Activated effector memory CD4-positive, alpha-beta T cell treated with Interleukin-2 at 50 U/mL for 16 hours (primary cell): ENCODE data around the gene GRID2.
"Not testable (repeated sequence)": the region's sequence is repeated elsewhere in the genome, so short reads cannot be mapped to it uniquely, and the experiment has no call there.

Experiments
- DNase-seq: peaks from one replicate; pipeline ENCODE4 v3.0.0-alpha.2; 2020

GRID2 gene

DNA sequence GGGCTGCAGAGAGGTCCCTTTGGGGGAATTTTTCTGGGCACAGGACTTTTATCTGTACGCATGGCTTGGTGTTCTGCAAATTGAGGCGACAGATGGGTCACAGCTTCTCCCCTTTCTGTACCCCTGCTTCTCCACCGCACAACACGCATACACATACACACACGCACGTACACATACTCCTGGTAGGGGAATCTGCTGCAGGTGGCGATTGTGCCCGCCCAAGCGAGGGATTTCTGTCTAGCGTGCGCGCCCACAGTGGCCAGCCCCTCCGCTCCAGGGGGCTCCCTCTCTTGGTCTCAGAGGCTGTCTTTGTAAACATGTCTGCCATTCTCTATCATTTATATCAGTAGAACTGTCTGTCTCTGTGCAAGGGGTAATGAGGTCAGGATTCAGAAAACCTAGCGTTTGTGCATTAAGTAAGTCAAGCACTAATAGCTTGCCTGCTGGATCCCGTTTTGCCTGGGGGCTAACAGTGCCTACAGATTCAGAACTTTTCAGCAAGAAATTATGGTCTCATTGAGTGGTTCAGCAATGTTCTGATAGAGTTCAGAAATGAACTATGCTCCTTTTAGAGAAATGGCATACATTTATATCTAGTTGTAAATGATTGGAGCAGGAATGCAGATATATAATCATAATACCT lies 2.2 kb downstream of the GRID2 start:
- DNase-seq, result no peak

DNA sequence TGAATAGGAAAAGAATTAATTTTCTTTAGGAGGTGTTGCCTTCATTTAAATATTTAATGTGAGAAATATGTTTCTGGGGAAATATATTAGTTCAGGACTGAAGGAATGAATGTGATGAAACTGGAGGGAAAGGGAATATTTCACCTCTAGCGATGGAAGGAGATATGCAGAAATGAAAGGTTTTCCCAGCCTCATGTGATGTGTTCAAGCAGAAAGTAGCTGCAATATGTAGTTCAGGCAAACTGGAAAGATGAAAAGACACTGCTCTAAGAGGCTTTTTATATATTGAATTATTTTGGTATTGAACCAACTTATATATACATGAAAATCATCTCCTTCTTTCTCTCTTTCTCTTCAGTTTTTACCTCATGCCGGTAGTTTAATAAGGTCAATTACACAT lies 3.4 kb downstream of the GRID2 start:
- DNase-seq, result no peak

DNA sequence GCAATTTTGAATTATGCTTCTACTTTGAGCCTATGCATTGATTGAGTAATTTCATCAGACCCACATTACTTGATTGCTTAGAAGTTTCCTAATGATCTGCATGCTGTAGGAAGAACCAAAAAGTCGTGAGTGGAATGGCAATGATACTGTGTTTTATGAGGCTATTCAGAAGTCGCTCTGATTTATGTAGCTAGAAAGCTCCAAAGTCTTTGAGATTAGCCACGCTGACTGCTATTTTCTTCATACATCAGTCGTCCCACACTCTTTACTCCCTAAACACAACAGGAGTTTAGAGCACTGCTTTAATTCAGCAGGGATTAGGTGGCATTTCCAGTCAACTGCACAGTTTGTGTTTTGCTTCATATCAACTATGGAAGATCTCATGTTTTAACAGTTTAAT lies 4.1 kb downstream of the GRID2 start:
- no peak for DNase-seq

DNA sequence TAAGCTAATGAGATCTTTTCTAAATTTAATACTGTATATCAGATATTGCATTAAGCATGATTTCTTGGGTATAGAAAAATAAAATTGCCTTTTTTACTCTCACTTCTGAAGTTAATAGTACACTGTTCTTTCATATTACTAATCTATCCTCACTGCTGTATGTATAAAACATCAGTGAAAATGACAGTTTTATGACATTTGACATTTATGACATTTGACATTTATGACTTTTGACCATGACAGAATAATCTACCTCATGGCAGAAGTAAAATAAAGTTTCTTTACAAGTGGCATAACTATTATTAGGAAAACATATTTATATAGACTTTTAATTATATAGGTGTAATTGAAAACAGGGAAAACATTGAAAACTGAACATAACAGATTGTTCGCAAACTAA lies 13.3 kb downstream of the GRID2 start:
- no peak for DNase-seq

DNA sequence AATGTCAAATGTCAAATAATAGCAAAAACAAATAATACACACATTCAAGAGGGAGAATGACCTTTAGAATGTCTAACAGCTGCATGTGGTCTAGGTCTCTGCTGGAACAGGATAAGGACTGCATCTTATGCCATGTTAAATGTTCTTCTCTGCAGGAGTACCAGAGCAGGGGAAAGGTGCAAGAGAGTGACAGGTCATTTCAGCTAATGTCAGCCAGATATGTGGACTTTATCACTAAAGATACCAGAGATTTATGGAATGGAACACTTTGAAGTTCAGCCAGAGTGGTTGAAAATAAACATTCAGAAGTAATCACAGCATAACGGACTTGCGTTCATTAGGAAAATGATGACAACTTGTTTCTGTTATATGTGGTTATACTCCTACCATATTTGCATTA lies 24.3 kb downstream of the GRID2 start:
- DNase-seq, result no peak

DNA sequence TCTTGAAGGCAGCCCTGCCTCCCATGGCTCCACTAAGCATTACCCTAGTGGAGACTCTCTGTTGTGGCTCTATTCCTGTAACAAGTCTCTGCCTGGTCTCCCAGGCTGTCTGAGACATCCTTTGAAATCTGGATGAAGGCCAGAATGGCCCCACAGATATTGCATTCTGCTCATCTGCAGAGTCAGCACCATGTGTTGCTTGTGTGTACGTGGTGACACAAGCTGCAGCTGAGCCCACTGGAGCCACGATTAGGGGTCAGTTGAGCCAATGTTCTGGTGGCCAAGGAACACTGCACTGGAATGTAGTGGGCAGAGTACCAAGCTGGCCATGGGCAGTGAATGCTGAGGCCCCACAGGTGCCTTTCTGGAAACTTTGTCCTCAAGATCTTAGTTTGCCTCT lies 29.2 kb downstream of the GRID2 start:
- DNase-seq, result no peak

DNA sequence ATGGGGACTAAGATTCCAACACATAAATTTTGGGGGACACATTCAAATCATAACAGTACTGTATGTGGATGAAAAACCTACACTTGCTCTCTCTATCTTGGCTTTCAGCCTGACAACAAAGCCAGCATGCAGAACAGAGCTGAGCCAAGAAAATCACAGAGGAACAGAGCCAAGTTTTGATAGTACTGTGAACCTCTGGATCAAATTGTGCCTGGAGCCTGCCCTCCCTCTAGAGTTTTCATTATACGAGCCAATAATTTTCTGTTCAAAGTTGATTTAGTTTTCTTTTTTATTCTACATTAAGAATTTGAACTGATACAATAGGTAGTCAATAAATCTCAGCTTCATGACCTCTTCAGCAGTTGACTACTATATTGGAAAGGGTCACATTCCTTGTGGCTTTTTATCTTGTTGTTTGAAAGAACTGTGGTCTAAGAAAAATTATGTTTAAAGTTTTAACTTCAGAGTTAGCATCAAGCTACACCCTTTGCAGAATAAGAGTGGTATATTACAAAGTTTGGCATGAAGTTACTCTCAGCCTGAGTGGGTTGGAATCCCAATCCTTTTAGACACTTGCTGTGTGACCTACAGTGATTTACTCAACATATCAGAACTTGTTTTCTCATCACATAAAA lies 31.1 kb downstream of the GRID2 start:
- DNase-seq, result no peak

DNA sequence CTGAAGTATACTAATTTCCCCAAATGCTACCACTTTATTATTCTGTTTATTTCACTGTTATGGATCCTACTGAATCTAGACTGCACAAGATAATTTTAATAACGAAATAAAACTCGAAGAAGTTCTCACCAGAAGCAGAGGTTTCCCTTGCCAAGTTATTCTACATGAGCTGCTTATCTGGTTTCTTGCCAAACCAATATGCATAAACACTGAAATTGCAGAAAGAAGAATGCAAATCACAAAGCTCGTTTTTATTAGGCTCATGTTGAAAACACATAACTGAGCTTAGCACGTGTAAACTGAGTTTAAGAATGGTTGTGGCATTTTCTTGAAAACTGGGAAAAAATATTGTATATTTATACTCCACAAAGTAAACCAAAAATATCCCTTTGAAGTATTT lies 35.9 kb downstream of the GRID2 start:
- DNase-seq, result no peak

DNA sequence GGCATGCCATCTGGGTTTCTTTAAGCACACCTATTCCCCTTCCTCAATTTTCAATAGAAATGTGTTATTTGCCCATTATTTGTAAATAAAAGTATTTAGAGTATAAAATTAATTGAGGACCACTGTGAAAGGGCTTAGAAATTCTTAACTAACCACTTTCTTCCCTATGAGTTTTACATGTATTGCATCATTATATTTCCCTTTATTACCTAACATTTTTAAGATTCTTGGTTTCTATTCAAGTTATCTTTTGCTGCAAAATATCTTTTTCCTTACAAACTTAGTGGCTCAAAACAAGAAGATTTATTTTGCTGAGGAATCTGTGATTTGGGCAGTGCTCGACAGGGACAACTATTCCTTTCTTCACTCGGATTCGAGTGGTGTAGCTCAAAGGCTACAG lies 40.5 kb downstream of the GRID2 start:
- DNase-seq, result no peak

DNA sequence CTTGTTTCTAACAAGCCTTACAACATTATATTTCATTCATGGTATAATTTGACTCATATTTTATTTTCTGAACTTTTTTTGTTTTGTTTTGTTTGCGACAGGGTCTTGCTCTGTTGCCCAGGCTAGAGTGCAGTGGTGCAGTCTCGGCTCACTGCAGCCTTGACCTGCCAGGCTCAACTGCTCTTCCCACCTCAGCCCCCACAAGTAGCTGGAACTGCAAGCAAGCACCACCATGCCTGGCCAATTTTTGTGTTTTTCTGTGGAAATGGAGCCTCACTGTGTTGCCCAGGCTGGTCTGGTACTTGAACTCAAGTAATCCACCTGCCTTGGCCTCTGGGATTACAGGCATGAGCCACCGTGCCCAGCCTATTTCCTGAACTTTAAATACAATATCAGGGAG lies 42.5 kb downstream of the GRID2 start:
- DNase-seq, result no peak

DNA sequence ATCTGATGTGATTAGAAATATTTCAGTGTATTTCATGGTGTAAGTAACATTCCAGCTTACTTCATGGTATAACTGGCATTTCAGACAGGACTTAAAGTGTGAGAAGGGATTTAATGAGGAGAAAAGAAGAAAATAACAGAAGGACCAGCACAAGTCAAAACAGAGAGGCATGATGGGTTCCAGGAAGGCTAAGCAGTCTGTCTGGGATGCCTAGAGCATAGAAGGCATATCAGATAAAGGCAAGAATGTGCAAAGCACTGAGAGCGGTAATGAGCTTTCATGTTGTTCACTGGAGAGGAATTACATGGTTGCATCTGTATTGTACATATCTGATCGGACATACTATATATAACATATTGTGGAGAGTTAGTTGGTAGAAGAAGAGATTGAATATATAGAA lies 54.2 kb downstream of the GRID2 start:
- DNase-seq, result no peak

DNA sequence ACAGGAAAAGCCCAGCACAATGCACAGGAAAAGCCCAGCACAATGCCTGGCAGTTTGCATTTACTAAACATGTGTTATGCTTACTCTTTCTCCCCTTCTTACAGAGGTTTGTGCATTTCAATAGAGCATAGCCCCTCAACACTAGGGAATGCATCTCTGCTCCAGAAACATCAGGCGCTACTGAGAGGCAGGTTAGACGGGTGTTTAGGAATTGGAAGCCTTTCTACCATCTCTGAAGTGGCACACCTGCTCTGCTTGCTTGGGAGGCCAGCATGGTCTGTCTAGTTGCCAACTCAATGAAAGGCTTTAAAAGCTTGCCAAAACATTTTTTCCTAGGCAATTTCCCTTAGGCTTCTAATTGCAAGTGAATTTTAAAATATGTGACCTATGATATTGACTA lies 55.7 kb downstream of the GRID2 start:
- no peak for DNase-seq

DNA sequence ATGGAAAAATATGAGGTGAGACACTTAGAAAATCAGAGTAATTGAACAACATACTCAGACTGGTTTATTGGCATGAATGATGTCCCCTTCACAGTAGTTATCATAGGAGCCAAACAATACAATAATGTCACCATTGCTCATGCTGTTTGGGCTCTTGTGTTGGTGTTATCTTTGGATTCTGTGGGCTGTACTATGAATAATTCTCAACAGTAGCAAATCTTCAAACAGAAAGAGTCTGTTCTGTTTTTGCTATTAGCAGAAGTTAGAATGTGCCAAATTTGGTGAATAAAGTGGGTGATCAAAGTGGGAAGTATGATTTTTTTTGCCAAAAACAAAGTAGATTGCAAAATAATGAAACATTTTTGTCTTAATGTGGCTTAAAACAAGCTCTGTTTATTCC lies 58.3 kb downstream of the GRID2 start:
- no peak for DNase-seq

DNA sequence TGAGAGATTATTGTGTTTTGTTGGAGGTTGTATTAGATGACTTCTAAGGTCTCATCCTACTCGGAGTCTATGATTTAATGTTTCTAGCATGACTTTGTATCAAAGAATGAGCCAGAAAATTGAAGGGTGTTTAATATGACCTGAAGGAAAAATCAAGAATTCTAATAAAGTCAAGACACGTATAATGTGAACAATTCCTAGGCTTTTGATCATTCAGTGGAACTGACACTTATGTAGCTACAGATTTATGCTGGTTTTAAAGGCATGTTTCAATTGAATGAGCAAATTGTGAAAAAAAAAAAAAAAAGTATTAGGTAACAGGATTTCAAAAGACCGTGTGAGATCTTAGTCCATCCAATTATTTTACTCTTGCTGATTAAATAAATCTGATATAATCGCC lies 64.9 kb downstream of the GRID2 start:
- DNase-seq, result no peak

DNA sequence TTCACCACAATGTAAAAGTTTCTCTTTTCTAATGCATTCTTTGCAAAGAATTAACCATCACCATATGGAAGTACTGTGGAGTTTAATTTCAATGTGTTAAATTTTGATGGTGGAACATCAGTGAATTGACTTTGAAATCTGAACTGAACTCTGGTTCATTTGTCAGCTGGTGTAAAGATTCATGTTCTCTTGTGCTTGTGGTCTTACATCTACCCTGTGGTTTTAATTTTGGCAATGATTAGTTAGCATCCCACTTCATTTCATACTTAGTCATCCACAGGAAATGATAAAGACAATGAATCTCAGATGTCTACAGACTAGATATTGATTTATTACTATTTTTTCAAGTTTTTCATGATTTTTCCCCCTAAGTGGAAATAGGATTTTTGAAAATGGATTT lies 77.8 kb downstream of the GRID2 start:
- DNase-seq, result no peak

DNA sequence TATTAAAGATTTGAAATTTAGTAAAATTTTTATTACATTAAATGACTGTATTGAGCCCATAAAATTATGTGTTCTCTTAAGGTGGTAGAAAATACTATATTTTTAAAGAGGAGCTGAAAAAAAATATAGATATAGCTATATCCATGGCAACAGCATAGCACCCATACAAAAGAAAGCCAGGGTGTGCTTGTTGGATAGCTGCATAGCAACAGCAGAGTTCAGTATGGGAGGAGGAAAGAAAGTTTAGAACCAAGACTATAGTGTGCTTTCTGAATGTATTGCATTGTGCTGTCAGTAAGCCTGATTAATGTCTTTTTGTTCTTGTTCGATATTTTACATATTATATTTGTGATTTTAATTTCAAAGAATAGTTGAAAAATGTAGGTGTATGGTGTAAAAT lies 78.4 kb downstream of the GRID2 start:
- DNase-seq, result no peak

DNA sequence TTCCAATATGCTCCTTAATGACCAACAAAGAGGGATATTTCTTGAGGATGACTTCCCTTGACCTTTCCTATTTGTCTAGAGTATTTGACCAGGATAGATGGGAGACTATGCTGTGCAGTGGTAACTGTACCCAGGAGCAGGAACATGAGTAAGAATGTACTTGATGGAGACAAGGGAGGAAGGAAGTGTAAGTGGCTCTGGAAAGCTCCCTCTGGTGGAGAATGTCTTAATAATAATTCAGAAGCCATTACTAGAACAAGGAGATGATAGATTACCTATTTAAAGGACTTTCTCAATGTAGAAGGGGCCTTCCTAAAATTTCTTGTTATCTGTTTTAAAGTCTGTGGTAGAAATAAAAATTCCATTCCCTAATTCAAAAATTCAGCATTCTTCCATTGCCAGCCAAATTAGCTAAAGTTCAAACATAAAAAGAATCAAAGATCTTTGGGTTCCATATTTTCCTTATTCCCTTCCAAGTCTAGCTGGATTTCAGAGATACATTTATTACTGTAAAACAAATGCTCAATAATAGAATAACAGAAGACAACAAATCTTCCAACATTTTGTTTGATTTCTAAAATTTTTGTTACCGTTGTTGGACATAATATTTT lies 83.8 kb downstream of the GRID2 start:
- DNase-seq, result no peak

DNA sequence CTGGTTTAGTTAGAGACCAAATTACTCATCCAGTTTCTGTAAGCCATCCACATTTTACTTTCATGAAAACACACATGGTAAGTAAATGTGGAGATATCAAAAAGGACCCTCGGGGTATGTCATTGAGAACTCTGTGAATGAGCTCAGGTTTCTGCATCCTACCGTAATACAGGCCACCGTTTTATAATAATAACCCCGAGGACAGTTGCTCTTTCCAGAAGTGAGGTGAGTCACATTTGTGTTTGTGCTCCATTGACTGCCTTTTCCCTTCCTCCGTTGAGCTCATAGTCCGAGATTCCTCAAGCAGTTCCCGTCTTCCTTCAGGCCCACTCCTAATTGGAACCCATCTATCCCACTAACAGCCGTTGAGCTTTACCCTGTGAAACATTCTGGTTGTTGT lies 95.3 kb downstream of the GRID2 start:
- no peak for DNase-seq

DNA sequence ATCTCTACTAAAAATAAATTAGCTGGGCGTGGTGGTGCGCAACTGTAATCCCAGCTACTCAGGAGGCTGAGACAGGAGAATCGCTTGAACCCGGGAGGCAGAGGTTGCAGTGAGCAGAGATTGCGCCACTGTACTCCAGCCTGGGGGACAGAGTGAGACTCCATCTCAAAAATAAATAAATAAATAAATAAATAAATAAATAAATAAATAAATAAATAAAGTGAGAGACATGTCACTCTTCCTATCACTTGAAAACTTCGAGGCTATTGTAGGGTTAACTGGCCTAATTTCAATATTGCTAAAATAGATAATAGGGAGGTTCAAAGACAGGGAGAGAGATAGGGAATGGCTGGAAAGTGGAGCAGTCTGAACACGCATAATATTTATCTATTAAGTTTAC lies 99.8 kb downstream of the GRID2 start:
- DNase-seq, result not testable (repeated sequence)

DNA sequence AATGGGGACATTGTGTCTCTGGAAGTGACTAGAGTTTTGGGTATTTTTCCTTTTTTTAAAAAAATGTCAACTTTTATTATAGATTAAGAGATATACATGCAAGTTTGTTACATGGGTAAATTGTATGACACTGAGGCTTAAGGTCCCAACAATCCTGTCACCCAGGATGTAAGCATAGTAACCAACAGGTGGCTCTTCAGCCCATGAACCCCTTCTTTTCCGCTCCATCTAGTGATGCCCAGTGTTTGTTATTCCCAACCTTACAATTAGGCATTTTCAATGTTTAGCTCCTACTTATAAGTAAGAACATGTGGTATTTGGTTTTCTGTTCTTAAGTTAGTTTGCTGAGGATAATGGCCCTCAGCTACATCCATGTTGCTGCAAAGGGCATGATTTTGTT lies 102.7 kb downstream of the GRID2 start:
- no peak for DNase-seq

DNA sequence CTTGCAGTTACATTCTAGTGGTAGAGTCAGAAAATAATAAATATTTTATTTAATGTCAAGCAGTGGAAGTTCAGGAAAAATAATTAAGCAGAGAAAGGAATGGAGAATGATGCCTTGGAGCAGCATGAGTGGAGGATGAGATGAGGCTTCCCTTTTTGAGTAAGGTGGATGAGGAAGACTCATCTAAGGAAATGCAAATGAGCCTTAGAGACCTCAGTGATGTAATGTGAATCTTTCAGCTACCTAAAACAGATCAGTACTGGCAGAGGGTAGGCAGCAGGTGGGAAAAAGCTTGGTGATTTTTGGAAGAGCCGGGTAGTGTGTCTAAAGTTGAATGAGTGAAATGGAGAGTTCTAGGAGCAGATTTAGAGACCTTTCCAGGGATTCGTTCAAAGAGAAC lies 118.2 kb downstream of the GRID2 start:
- DNase-seq, result no peak

DNA sequence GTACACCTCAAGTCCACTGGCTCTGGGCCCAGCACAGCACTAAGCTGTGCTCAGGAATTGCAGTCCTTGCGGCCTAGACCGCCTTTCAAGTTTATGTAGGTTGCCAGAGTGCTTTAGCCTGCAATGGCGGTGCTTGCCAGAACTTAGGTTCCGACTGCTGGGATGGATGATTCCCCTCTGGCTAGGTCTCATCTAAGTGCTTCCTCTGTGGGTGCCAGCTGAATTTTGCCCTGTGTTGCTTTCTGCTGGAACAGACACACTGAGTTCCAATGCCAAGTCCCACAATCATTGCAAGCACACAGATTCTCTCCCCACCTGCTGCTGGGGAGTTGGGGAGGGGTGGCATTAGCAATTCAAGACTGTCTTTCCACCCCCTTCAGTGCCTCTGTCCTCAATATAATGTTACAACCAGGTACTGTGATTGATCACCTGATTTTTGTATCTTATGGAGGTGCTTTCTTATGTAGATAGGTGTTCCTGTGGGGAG lies 129.5 kb downstream of the GRID2 start:
- DNase-seq, result no peak

DNA sequence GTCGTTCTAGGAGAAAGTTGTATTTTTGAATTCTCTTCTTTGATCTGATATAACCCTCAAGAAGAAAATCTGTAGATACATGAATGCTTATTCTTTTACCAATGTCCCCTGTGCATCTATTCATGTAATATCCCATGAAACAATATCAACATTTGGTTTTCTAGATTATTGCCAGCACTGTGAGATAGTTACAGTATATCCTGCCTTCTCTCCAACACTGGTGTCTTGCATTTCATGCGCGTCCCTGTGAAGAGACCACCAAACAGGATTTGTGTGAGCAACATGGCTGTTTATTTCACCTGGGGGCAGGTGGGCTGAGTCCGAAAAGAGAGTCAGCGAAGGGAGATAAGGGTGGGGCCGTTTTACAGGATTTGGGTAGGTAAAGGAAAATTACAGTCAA lies 135.0 kb downstream of the GRID2 start:
- DNase-seq, result not testable (repeated sequence)

DNA sequence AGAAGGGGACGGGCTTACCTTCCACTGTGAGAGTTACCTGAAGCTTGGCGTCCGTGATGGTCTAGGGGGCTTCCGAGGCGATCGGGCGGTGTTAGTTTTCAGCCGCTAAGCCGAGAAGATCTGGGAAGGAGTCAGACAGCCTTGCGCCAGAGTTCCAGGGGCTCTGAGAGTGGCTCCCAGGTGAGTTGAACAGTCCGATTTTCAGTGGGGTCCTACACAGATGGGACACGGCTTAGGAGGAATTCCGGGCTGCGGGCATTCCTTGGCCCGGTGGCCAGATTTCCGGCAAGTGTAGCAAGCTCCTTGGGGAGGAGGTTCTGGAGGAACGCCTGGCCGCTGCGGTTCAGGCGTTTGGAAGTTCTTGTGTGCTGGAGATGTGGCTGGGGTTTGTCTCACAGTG lies 138.4 kb downstream of the GRID2 start:
- not testable (repeated sequence) for DNase-seq
